GM19438 (cell line): ENCODE data around the gene PTGFRN.

Source experiments
- ATAC-seq: cut with Tn5 transposase; IDR thresholded peaks from one replicate; pipeline ENCODE4 v1.9.1; 2021; ENCODE audit warnings: low read depth; ENCODE audit not compliant: unreplicated experiment

The PTGFRN gene

DNA sequence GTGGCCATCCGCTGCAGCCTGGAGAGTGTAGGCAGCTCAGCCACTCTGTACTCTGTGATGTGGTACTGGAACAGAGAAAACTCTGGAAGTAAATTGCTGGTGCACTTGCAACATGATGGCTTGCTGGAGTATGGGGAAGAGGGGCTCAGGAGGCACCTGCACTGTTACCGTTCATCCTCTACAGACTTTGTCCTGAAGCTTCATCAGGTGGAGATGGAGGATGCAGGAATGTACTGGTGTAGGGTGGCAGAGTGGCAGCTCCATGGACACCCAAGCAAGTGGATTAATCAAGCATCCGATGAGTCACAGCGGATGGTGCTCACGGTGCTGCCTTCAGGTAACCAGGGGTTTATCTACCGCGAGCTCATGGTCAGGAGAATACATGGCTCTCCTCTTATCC, 115.9 kb downstream of the PTGFRN start:
- no peak for ATAC-seq

DNA sequence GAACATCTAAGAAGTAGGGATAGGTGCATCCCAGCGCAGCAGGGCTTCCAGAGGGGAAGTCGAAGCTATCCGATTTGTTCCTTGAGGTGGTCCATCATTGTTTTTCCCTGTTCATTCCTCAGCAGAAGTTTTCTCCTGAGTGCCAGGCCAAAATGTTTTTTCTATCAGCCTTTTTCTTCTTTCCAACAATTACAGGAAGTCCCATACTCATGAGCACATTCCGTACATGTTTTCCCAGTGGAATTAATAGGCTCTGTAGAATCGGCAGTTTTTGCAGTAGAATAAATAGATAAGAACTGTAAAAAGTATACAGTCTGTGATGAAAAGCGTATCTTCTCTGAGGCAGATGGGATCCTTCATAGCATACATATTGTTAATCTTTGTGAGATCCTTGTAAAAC, 116.6 kb downstream of the PTGFRN start:
- no peak for ATAC-seq

DNA sequence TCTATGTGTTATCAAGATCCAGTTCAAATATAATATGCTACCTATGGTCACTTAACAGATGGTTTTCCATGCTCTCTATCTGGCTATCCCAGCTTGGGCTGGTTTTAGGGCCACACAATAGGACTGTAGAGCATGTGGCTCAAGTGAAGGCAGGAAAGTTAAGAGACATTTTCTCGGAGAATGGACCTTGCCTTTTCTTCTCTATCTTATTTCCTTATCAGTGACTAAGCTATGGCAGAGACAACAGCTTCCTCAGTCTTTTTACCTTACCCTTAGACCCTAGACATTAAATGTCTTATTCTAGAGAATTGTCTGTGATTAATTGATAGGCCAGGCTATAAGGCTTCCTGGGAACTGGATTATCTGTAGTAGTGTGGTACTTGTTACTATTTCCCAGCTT, 120.0 kb downstream of the PTGFRN start:
- no peak for ATAC-seq

DNA sequence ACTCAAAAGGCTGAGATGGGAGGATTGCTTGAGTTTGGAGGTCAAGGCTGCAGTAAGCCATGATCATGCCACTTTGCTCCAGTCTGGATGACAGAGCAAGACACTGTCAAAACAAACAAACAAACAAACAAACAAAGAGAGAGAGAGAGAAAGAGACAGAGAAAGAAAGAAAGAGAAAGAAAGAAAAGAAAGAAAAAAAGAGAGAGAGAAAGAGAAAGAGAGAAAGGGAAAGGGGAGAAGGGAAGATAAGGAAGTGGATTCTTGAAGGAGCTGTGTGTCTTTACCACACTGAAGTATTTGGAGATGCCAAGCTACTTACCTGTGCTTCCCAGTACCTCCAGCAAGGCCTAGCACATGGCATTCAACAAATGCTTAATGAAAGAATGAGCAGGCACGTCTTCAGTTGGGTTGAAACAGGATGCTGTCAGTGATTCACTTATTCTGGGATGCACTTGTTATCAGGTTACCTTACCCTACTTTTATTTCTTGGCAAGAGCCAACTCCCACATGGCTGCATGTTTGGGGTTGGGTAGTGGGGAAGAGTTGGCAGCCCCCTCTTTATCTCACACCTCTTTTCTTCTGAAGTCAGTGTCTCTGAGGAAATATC, 120.7 kb downstream of the PTGFRN start:
- no peak for ATAC-seq

DNA sequence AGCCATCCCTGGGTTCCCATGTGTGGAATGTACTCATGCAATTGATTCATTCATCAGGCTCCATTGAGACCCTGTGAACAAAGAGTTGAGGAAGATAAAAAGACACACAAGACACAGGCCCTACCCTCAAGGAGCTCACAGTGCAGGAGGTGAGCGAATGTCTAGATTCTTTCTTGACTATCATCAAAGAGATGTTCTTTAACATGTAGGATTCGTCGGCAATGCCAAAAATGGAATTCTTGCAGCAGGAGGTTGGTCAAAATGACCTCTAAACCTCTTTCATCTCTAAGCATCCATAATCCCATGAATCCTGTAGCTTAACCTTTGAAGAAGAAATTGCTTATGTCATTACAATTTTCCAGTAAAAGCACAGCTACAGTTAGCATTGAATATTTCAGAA, 122.5 kb downstream of the PTGFRN start:
- no peak for ATAC-seq

DNA sequence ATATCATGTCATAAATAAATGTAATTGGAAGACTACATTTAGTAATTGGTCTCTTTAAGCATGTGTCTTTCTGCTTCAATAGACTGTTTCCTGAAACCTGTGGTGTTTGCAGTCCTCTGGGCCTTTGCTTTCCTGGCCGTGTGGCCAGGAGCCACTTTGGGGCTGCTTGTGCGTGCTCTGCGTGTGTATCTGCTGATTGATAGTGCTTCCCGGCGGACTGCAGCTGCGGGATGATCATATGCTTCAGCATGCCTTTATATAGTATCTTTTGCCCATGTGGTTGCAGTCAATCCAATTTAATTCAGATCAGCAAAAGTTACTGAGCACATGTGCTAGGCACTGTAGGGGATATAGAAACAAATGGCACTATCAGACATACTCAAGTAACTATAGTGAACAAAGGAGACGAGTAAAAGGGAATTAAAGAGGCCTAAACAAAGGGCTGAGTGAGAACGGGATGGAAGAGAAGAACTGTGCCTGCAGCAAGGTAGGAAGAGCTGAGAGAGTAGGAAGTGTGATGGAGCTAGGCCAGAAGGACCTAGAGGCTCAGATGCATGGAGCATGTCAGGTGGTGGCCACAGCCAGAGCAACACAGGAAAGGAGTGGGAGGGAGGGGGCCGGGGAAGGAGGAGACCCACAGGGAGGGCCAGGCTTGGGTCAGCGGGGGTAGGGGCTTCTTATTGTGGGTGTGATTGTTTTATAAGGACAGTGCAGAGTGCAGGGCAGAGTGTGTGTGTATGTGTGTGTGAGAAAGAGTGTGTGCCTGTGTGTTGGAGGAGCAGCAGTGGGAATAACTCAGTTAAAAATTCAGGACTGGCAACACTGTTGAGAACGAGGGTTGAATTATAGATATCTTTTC, 123.2 kb downstream of the PTGFRN start:
- no peak for ATAC-seq

DNA sequence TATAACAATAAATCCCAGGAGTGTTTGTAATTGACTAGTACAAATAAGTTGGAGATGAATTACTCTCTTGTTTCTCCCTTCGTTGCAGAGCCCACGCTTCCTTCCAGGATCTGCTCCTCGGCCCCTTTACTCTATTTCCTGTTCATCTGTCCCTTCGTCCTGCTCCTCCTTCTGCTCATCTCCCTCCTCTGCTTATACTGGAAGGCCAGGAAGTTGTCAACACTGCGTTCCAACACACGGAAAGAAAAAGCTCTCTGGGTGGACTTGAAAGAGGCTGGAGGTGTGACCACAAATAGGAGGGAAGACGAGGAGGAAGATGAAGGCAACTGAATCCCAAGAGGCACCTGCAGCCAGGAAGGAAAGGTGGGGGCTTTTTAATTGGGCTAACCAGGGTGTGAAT, 124.1 kb downstream of the PTGFRN start:
- no peak for ATAC-seq

DNA sequence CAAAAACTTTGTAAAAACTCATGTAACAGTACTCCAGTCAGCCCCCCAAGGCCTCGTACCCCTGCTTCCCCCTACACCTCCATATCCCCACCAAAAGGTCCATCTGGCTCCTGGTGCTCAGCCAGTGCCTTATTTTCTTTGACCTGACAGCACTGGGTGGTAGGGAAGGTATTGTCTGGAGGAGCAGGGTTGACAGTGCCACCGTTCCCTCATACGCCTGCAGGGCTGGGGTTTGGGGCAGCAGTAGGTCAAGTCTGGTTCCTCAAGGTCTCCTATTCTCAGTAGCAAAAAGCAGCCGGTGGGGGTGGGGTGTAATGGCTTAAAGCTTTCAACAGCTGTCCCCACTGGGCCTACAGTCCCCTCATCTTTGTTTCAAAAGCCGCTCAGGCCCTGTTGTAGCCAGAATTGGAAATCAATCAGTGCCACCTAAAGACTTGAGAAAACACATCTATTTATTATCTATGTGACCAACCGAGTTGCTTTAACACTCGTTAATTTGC, 125.1 kb downstream of the PTGFRN start:
- no peak for ATAC-seq

DNA sequence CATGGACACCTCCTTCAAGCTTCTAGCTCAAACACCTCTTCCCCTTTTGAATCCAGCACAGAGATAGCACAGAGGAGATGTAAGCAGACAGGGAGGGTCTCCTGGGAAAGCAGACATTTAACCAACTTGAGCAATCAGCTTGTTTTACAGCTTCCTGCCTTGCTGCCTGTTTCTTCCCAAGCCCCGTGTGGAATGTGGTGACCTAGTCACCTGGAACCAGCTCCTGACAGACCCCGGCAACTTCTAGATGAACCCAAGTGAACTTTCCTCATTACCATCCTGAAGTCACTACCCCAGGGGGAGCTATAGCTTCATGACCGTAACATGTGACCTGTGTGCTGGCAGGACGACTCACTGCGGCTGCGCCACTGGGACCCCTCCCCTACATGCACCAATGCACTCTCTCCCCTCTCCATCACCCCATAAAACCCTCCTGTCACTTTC, 126.3 kb downstream of the PTGFRN start:
- no peak for ATAC-seq

DNA sequence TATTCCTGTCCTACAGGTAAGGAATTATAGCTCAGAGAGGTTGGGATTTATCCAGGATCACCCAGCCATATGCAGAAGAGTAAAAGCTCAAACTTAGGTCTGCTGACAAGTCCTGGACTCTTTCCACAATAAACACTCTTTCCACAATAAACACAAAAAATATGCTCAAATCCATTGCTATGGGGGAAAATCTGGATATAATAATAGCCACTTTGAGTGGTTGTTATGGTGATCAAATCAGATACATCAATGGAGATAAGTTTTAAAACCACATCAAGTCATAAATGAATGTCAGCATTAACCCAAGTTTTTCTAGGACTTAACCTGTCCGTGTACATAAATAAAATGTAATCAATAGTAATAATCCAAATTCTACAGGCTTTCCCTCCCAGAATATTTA, 128.1 kb downstream of the PTGFRN start:
- no peak for ATAC-seq

DNA sequence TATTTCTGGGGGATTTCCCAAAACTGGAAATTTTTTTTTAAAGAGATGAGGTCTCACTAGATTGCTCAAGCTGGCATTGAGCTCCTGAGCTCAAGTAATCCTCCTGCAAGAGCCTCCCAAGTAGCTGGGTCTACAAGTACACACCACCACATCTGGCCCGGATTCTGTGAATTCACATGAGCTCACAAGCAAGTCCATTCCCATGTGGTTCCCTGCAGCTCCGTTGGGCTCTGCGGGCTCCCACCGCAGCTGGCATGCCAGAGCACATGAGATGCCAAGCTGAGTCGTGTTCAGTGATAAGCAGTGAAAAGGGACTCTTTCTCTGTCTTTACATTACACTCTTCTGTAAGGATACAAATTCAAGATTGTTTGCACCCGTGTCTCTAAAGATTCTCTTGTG, 128.5 kb downstream of the PTGFRN start:
- no peak for ATAC-seq
